Vagina (tissue), 2 donors: Measurements from ENCODE around the gene POC1A. TPM values are rescaled to one million over a fixed set of nuclear protein-coding genes. Genes with fewer than 3 reads are reported as not detected.

ENCODE experiments used
- DNase-seq, 2 donors: peaks; one replicate each; pipeline ENCODE4 v3.0.0-alpha.2; 2017; ENCODE audit errors: extremely low spot score in 2 of 2
- H3K27ac ChIP-seq: fragments of 200-600 bp; sonication (generic); one replicate; pipeline ENCODE4 v1.5.1; 2019
- H3K27me3 ChIP-seq: fragments of 200-600 bp; sonication (generic); one replicate; pipeline ENCODE4 v1.5.1; 2019
- H3K36me3 ChIP-seq, 2 donors: fragments of 200-600 bp; sonication (generic); one replicate each; pipeline ENCODE4 v1.5.1; 2017 to 2019
- H3K4me1 ChIP-seq: fragments of 200-600 bp; sonication (generic); one replicate; pipeline ENCODE4 v1.5.1; 2019
- H3K4me3 ChIP-seq, 2 donors: fragments of 200-600 bp; sonication (generic); 1 replicate in 1 of 2; 2 replicates in 1 of 2; pipeline ENCODE4 v1.5.1; 2016 to 2019
- H3K9me3 ChIP-seq: fragments of 200-600 bp; sonication (generic); one replicate; pipeline ENCODE4 v1.5.1; 2019
- CTCF ChIP-seq, 3 experiments: fragments of 450-650 bp in 2 of 3; fragments of 200-600 bp in 1 of 3; sonication (generic) in 1 of 3; IDR thresholded peaks; one replicate each; pipeline ENCODE4 v1.5.1; 2017 to 2019; ENCODE audit warnings: antibody characterized with exemption in 3 of 3, mild to moderate bottlenecking in 2 of 3, moderate library complexity in 2 of 3
- POLR2A ChIP-seq, 2 donors: fragments of 450-650 bp; IDR thresholded peaks; one replicate each; pipeline ENCODE4 v1.6.1; 2017; ENCODE audit warnings: antibody characterized with exemption in 2 of 2, mild to moderate bottlenecking in 2 of 2, moderate library complexity in 2 of 2
- POLR2AphosphoS5 ChIP-seq, 2 donors: sonication (generic); formaldehyde crosslinking; IDR thresholded peaks; one replicate each; pipeline ENCODE4 v1.9.0; 2017; ENCODE audit warnings: antibody characterized with exemption in 2 of 2, mild to moderate bottlenecking in 2 of 2, low read depth in 1 of 2; ENCODE audit not compliant: insufficient read depth in 1 of 2
- intact Hi-C: fragments of 100-400 bp; cut with DNase I; formaldehyde crosslinking; loops from one replicate; pipeline ENCODE4 v1.15.1; 2023
- total RNA-seq: library from RNA; depleted of rRNA; stranded (reverse); fragments of >200 nt; gene quantifications from one replicate; pipeline ENCODE4 v1.2.3, GENCODE V29; 2016

Gene POC1A
- total RNA-seq, 1 donor from 2014 or later = 0.74 TPM

- no peaks in the 10 kb centered on the region for H3K9me3 ChIP-seq
- TF ChIP-seq CTCF (IDR thresholded peaks at IDR 0.05) (no peak), POLR2AphosphoS5 (IDR thresholded peaks at IDR 0.05; ENCODE audit: insufficient read depth in 1 of 2, low read depth in 1 of 2) (peak; percentile 41 to 50)
- peak overlapping the region; percentile 57 for H3K27ac ChIP-seq
- no peaks in the 10 kb centered on the region for H3K27me3 ChIP-seq
- intact Hi-C loops = no loop called here
- DNase-seq = no peak
- H3K4me3 ChIP-seq = no peak overlapping the region
- H3K36me3 ChIP-seq = no peaks in the 10 kb centered on the region
- peaks cover 59% of the 10 kb centered on the region for H3K4me1 ChIP-seq
Observed at GRCh38 chr3:52070724-52071621, 83.2 kb downstream of the POC1A start.

- Histone ChIP-seq H3K4me1 (peaks cover 70% of the 10 kb centered on the region), H3K9me3 (no peaks in the 10 kb centered on the region), H3K36me3 (no peaks in the 10 kb centered on the region), H3K27me3 (no peaks in the 10 kb centered on the region), H3K27ac (peak overlapping the region; percentile 57), H3K4me3 (no peak overlapping the region)
- no peak for DNase-seq
- TF ChIP-seq CTCF (IDR thresholded peaks at IDR 0.05) = no peak
- TF ChIP-seq POLR2A (IDR thresholded peaks at IDR 0.05) = no peak
- intact Hi-C loops = no loop called here
Observed at GRCh38 chr3:52069855-52070254, 84.4 kb downstream of the POC1A start.

GRCh38 chr3:52069135-52069534, 85.1 kb downstream of the POC1A start:
- Histone ChIP-seq H3K36me3 (no peaks in the 10 kb centered on the region), H3K27ac (peak overlapping the region; percentile 79), H3K4me1 (peaks cover 76% of the 10 kb centered on the region), H3K9me3 (no peaks in the 10 kb centered on the region), H3K4me3 (no peak overlapping the region), H3K27me3 (no peaks in the 10 kb centered on the region)
- intact Hi-C loops = no loop called here
- TF ChIP-seq POLR2A (IDR thresholded peaks at IDR 0.05) (no peak), CTCF (IDR thresholded peaks at IDR 0.05) (no peak), POLR2AphosphoS5 (IDR thresholded peaks at IDR 0.05; ENCODE audit: insufficient read depth in 1 of 2, low read depth in 1 of 2) (no peak)
- DNase-seq = no peak

- peak overlapping the region; percentile 79 for H3K27ac ChIP-seq
- H3K4me1 ChIP-seq = peaks cover 80% of the 10 kb centered on the region
- no peak overlapping the region for H3K4me3 ChIP-seq
- intact Hi-C loops = no loop called here
- H3K9me3 ChIP-seq = no peaks in the 10 kb centered on the region
- no peak for DNase-seq
- no peak for TF ChIP-seq POLR2AphosphoS5 (IDR thresholded peaks at IDR 0.05; ENCODE audit: insufficient read depth in 1 of 2, low read depth in 1 of 2)
- no peak for TF ChIP-seq POLR2A (IDR thresholded peaks at IDR 0.05)
- no peak for TF ChIP-seq CTCF (IDR thresholded peaks at IDR 0.05)
- no peaks in the 10 kb centered on the region for H3K27me3 ChIP-seq
- no peaks in the 10 kb centered on the region for H3K36me3 ChIP-seq
Observed at GRCh38 chr3:52068730-52069129, 85.5 kb downstream of the POC1A start.

GRCh38 chr3:52068055-52068571, 86.1 kb downstream of the POC1A start:
- peak in 1 of 2 donors; percentile 73 for TF ChIP-seq POLR2AphosphoS5 (IDR thresholded peaks at IDR 0.05; ENCODE audit: insufficient read depth in 1 of 2, low read depth in 1 of 2)
- TF ChIP-seq CTCF (IDR thresholded peaks at IDR 0.05) = no peak
- no peak for TF ChIP-seq POLR2A (IDR thresholded peaks at IDR 0.05)
- H3K4me3 ChIP-seq = no peak overlapping the region
- no peaks in the 10 kb centered on the region for H3K9me3 ChIP-seq
- H3K36me3 ChIP-seq = no peaks in the 10 kb centered on the region
- H3K4me1 ChIP-seq = peaks cover 83% of the 10 kb centered on the region
- peak overlapping the region; percentile 79 for H3K27ac ChIP-seq
- intact Hi-C loops = no loop called here
- DNase-seq = no peak
- H3K27me3 ChIP-seq = no peaks in the 10 kb centered on the region
